ENCODE measurements around the gene NRXN3.

DNA sequence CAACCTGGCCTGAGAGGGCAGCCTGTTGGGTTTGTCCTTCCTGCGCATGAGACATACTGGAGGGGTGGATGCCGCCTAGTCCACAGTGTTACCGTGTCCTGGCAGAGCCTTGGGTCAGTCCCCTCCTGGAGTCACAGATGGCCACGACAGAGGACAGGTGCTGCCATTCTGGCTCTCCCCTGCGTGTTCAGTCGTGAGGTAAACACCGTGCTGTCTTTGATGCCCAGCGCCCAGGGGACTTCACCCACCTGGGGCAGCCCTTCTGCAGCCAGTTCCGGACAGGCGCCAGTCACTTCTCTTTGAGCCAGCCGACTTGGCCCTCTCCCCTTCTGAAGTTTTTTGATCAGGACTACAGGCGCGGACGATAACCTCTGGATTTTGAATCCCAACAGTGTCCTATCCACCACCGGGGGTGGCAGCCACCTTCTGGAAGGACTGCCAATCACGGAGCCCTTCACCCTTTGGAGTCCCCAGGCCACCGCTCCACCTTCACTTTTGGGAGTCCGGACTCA is 1108.2 kb downstream of the NRXN3 start:
- TF ChIP-seq FOS (IDR thresholded peaks at IDR 0.05; ENCODE audit: low read depth, low read length) (no peak), POLR2A (IDR thresholded peaks at IDR 0.05; ENCODE audit: low read depth, low read length) (no peak), CEBPB (IDR thresholded peaks at IDR 0.05; ENCODE audit: low read depth, low read length) (no peak), RAD21 (IDR thresholded peaks at IDR 0.05; ENCODE audit: low read length) (no peak), MAFK (IDR thresholded peaks at IDR 0.05; ENCODE audit: low read depth, low read length) (no peak), MAZ (IDR thresholded peaks at IDR 0.05; ENCODE audit: borderline replicate concordance, low read depth, low read length) (no peak)
- TF ChIP-seq, protein P1, sequence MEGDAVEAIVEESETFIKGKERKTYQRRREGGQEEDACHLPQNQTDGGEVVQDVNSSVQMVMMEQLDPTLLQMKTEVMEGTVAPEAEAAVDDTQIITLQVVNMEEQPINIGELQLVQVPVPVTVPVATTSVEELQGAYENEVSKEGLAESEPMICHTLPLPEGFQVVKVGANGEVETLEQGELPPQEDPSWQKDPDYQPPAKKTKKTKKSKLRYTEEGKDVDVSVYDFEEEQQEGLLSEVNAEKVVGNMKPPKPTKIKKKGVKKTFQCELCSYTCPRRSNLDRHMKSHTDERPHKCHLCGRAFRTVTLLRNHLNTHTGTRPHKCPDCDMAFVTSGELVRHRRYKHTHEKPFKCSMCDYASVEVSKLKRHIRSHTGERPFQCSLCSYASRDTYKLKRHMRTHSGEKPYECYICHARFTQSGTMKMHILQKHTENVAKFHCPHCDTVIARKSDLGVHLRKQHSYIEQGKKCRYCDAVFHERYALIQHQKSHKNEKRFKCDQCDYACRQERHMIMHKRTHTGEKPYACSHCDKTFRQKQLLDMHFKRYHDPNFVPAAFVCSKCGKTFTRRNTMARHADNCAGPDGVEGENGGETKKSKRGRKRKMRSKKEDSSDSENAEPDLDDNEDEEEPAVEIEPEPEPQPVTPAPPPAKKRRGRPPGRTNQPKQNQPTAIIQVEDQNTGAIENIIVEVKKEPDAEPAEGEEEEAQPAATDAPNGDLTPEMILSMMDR (conservative IDR thresholded peaks at IDR 0.05; ENCODE audit: low read depth, low read length) = no peak

All from IMR-90 (cell line).